Measurements from ENCODE around the gene PLOD2. TPM values are rescaled to one million over a fixed set of nuclear protein-coding genes. Genes with fewer than 3 reads are reported as not detected.
A peak's percentile ranks its signal among the peaks of the same experiment; 100 is the strongest.

PLOD2 gene
- total RNA-seq, 1 donor from 2014 or later: 208 TPM

- no peak overlapping the region for H3K4me3 Mint-ChIP-seq (ENCODE audit: unreplicated experiment)
- no peak for DNase-seq (ENCODE audit: low spot score)
- peaks cover 2% of the 10 kb centered on the region for H3K36me3 Mint-ChIP-seq (ENCODE audit: low read depth)
- TF ChIP-seq CTCF (IDR thresholded peaks at IDR 0.05): no peak
- no peaks in the 10 kb centered on the region for H3K27me3 Mint-ChIP-seq (ENCODE audit: low read depth)
- peaks cover 4% of the 10 kb centered on the region for H3K9me3 Mint-ChIP-seq (ENCODE audit: low read depth)
- H3K4me1 Mint-ChIP-seq (ENCODE audit: low read depth): peaks cover 62% of the 10 kb centered on the region
- H3K27ac Mint-ChIP-seq (ENCODE audit: unreplicated experiment): peak overlapping the region; percentile 96
Measured at GRCh38 chr3:146164071-146164470, 3.1 kb upstream of the PLOD2 start.

GRCh38 chr3:146163584-146163983, 2.6 kb upstream of the PLOD2 start:
- Mint-ChIP-seq H3K4me3 (ENCODE audit: unreplicated experiment) (no peak overlapping the region), H3K9me3 (ENCODE audit: low read depth) (peaks cover 4% of the 10 kb centered on the region), H3K4me1 (ENCODE audit: low read depth) (peaks cover 66% of the 10 kb centered on the region), H3K36me3 (ENCODE audit: low read depth) (peaks cover 2% of the 10 kb centered on the region), H3K27me3 (ENCODE audit: low read depth) (no peaks in the 10 kb centered on the region), H3K27ac (ENCODE audit: unreplicated experiment) (peak overlapping the region; percentile 67)
- peak; percentile 62 for TF ChIP-seq CTCF (IDR thresholded peaks at IDR 0.05)
- DNase-seq (ENCODE audit: low spot score): no peak

GRCh38 chr3:146162561-146162960, 1.6 kb upstream of the PLOD2 start:
- Mint-ChIP-seq H3K9me3 (ENCODE audit: low read depth) (peaks cover 4% of the 10 kb centered on the region), H3K36me3 (ENCODE audit: low read depth) (peaks cover 2% of the 10 kb centered on the region), H3K27ac (ENCODE audit: unreplicated experiment) (peak overlapping the region; percentile 94), H3K4me3 (ENCODE audit: unreplicated experiment) (peak overlapping the region; percentile 77), H3K27me3 (ENCODE audit: low read depth) (no peaks in the 10 kb centered on the region), H3K4me1 (ENCODE audit: low read depth) (peaks cover 76% of the 10 kb centered on the region)
- TF ChIP-seq CTCF (IDR thresholded peaks at IDR 0.05): no peak
- no peak for DNase-seq (ENCODE audit: low spot score)

- TF ChIP-seq CTCF (IDR thresholded peaks at IDR 0.05): no peak
- Mint-ChIP-seq H3K27ac (ENCODE audit: unreplicated experiment) (peak overlapping the region; percentile 94), H3K4me3 (ENCODE audit: unreplicated experiment) (peak overlapping the region; percentile 77), H3K36me3 (ENCODE audit: low read depth) (peaks cover 2% of the 10 kb centered on the region), H3K9me3 (ENCODE audit: low read depth) (peaks cover 4% of the 10 kb centered on the region), H3K27me3 (ENCODE audit: low read depth) (no peaks in the 10 kb centered on the region), H3K4me1 (ENCODE audit: low read depth) (peaks cover 76% of the 10 kb centered on the region)
- DNase-seq (ENCODE audit: low spot score): no peak
Measured at GRCh38 chr3:146161663-146162002, 649 bp upstream of the PLOD2 start.

GRCh38 chr3:146160321-146160963, 542 bp downstream of the PLOD2 start:
- Mint-ChIP-seq H3K27ac (ENCODE audit: unreplicated experiment) (peak overlapping the region; percentile 92), H3K9me3 (ENCODE audit: low read depth) (peaks cover 4% of the 10 kb centered on the region), H3K36me3 (ENCODE audit: low read depth) (peaks cover 2% of the 10 kb centered on the region), H3K4me1 (ENCODE audit: low read depth) (peaks cover 75% of the 10 kb centered on the region), H3K27me3 (ENCODE audit: low read depth) (no peaks in the 10 kb centered on the region), H3K4me3 (ENCODE audit: unreplicated experiment) (peak overlapping the region; percentile 90)
- DNase-seq (ENCODE audit: low spot score): peak; percentile 90
- TF ChIP-seq CTCF (IDR thresholded peaks at IDR 0.05): peak; percentile 80
